GM20000 (cell line): Measurements from ENCODE around the gene SLC5A6.

Experiments
- DNase-seq: peaks from one replicate; pipeline ENCODE4 v3.0.0; 2012; ENCODE audit warnings: low spot score
- CTCF ChIP-seq: IDR thresholded peaks from 2 replicates; pipeline ENCODE4 v1.5.1; 2012; ENCODE audit warnings: mild to moderate bottlenecking, control low read depth; ENCODE audit errors: extremely low read depth, missing control alignments

SLC5A6 gene

GRCh38 chr2:27212626-27213471 lies 781 bp upstream of the SLC5A6 start:
- no peak for TF ChIP-seq CTCF
- DNase-seq, result peak; percentile 61

- DNase-seq, result peak; percentile 42
- TF ChIP-seq CTCF, result no peak
Observed at GRCh38 chr2:27211241-27211942, 676 bp downstream of the SLC5A6 start.

GRCh38 chr2:27209621-27210401 lies 2.3 kb downstream of the SLC5A6 start:
- TF ChIP-seq CTCF, result no peak
- DNase-seq, result peak; percentile 46

- DNase-seq, result no peak
- no peak for TF ChIP-seq CTCF
Observed at GRCh38 chr2:27208486-27209050, 3.5 kb downstream of the SLC5A6 start.

GRCh38 chr2:27206346-27206745 lies 5.7 kb downstream of the SLC5A6 start:
- no peak for DNase-seq
- TF ChIP-seq CTCF, result no peak

- DNase-seq, result no peak
- no peak for TF ChIP-seq CTCF
Observed at GRCh38 chr2:27205206-27205605, 6.9 kb downstream of the SLC5A6 start.
